Kidney capillary endothelial cell (primary cell): ENCODE data around the gene LINGO3.

Source experiments
- DNase-seq: peaks from one replicate; pipeline ENCODE4 v3.0.0-alpha.2; 2018; ENCODE audit warnings: low spot score

LINGO3 gene

DNA sequence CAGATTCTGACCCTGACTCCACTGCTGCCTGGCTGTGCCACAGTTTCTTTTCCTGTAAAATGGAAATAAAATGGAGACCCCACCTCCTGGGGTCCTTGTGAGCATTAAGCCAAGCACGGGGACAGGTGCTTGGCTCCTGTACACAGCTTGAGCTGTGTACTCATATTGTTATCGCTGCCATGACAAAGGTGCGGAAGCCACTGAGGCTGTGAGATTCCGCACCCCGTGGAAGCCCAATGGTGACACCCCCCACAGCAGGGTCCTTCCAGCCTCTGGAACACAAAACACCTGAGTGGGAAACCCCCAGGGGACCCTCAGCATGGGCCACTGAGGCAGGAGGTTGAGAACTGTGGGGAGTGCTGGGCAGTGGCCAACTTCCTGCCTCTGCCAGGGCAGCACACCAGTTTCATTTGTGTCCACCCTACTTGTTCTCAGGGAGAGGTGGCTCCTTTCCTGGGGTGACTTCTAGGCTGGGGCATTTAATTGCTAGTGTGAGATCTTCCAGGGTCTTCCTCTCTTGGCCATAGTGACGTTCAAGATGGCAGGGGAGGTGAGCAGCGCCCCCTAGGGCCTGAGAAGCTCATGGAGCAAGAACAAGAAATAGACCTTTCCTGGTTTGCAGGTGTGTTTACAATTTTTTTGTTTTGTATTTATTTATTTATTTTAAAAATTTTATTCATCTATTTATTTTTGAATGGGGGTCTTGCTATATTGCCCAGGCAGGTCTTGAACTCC, 46.3 kb downstream of the LINGO3 start:
- DNase-seq = no peak

DNA sequence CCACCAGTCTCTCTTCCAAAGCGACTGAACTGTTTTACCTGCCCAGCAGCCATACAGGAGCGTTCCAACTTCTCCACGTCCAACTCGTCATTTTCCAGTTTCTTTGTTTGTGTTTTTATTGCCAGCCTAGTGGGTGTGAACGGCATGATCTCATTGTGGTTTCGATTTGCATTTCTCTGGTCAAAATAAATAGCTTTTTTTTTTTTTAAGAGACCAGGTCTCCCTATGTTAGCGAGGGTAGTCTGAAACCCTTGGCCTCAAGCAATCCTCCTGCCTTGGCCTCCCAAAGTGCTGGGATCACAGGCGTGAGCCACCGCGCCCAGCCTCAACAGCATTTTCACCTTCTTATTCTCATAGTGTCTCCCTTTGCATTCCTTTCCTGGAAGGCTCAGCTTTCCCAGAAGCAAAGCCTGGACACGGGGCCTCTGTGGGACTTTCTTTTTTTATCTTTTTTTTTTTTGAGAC, 47.6 kb downstream of the LINGO3 start:
- no peak for DNase-seq

DNA sequence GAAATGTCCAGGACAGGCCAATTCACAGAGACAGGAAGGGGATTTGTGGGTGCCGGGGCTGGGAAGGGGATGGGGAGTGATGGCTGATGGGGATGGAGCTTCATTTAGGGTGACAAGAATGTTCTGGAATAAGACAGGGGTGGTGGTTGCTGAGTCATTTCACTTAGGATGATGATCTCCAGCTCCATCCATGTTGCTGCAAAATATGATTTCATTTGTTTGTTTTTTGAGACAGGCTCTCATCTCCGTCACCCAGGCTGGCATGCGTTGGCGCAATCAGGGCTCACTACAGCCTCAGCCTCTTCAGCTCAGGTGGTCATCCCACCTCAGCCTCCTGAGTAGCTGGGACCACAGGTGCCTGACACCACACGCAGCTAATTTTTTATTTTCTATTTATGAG, 48.6 kb downstream of the LINGO3 start:
- DNase-seq = no peak
